B cell (primary cell): ENCODE data around the gene NPAT. TPM values are rescaled to one million over a fixed set of nuclear protein-coding genes. Genes with fewer than 3 reads are reported as not detected.

Source experiments
- ATAC-seq: fragments of 200-7000 bp; cut with Tn5 transposase; one replicate; pipeline ENCODE4 v1.10.0; 2021; ENCODE audit warnings: low read depth, mild to moderate bottlenecking, moderate number of reproducible peaks, moderate library complexity
- CTCF ChIA-PET: fragments of 350-600 bp; sonication (Branson Sonifier 250); formaldehyde crosslinking; loops from one replicate; lab custom pipeline; 2021; ENCODE audit warnings: antibody characterized with exemption, inconsistent platforms; lab: Charles Lee
- POLR2A ChIA-PET: fragments of 350-600 bp; sonication (Branson Sonifier 250); formaldehyde crosslinking; loops from one replicate; lab custom pipeline; 2021; ENCODE audit warnings: antibody characterized with exemption; lab: Charles Lee
- DNase-seq: peaks from one replicate; pipeline ENCODE4 v3.0.0; 2013
- H2AFZ ChIP-seq: 2 replicates; pipeline ENCODE4 v1.6.1; 2012; ENCODE audit warnings: mild to moderate bottlenecking, low read depth, low read length; ENCODE audit not compliant: insufficient read depth, poor library complexity, severe bottlenecking
- H3K27ac ChIP-seq, 2 donors: 1 replicate in 1 of 2; 2 replicates in 1 of 2; pipeline ENCODE4 v1.5.1; 2012 to 2013; ENCODE audit warnings: low read length in 2 of 2, mild to moderate bottlenecking in 2 of 2, moderate library complexity in 1 of 2
- H3K27me3 ChIP-seq, 4 experiments: fragments of 200-600 bp in 1 of 4; sonication (generic) in 1 of 4; replicated peaks in 1 of 4; 1 replicate in 2 of 4; 2 replicates in 2 of 4; pipeline versions ENCODE4 v1.6.1 to v1.7.0; 2013 to 2016; ENCODE audit warnings: low read length in 3 of 4, mild to moderate bottlenecking in 2 of 4, mixed read lengths in 1 of 4, moderate library complexity in 1 of 4; ENCODE audit not compliant: insufficient read depth in 4 of 4, control insufficient read depth in 3 of 4; ENCODE audit errors: control extremely low read depth in 1 of 4
- H3K36me3 ChIP-seq, 2 experiments: replicated peaks in 1 of 2; 1 replicate in 1 of 2; 2 replicates in 1 of 2; pipeline versions ENCODE4 v1.6.1 to v1.7.1; 2013; ENCODE audit warnings: low read length in 1 of 2; ENCODE audit not compliant: insufficient read depth in 2 of 2, control insufficient read depth in 1 of 2; ENCODE audit errors: control extremely low read depth in 1 of 2, extremely low read depth in 1 of 2
- H3K4me1 ChIP-seq, 2 donors: fragments of 200-600 bp in 1 of 2; sonication (generic) in 1 of 2; 1 replicate in 1 of 2; 2 replicates in 1 of 2; pipeline versions ENCODE4 v1.5.1 to v1.6.1; 2013 to 2017; ENCODE audit warnings: low read length in 2 of 2; ENCODE audit not compliant: control insufficient read depth in 2 of 2, insufficient read depth in 2 of 2
- H3K4me2 ChIP-seq: replicated peaks from 2 replicates; pipeline ENCODE3; 2012; ENCODE audit warnings: mild to moderate bottlenecking, low read depth, low read length; ENCODE audit not compliant: poor library complexity, severe bottlenecking
- H3K4me3 ChIP-seq, 5 experiments: fragments of 200-600 bp in 1 of 5; sonication (generic) in 1 of 5; 1 replicate in 3 of 5; 2 replicates in 2 of 5; pipeline versions ENCODE4 v1.5.1 to v1.7.0; 2011 to 2016; ENCODE audit warnings: low read length in 4 of 5, mild to moderate bottlenecking in 4 of 5, low read depth in 2 of 5, control low read depth in 1 of 5, moderate library complexity in 1 of 5; ENCODE audit not compliant: insufficient read depth in 1 of 5; ENCODE audit errors: control extremely low read depth in 1 of 5, extremely low read depth in 1 of 5
- H3K79me2 ChIP-seq: fragments of 200-600 bp; sonication (generic); one replicate; pipeline ENCODE4 v1.6.0; 2016; ENCODE audit warnings: low read length; ENCODE audit not compliant: control insufficient read depth, insufficient read depth
- H3K9ac ChIP-seq: fragments of 200-600 bp; sonication (generic); 2 replicates; pipeline ENCODE4 v1.6.1; 2017; ENCODE audit warnings: mild to moderate bottlenecking, low read length, moderate library complexity
- H3K9me3 ChIP-seq, 3 donors: one replicate each; pipeline versions ENCODE4 v1.6.1 to v1.7.1; 2013; ENCODE audit warnings: low read length in 2 of 3; ENCODE audit not compliant: control insufficient read depth in 2 of 3, insufficient read depth in 1 of 3; ENCODE audit errors: control extremely low read depth in 1 of 3
- H4K20me1 ChIP-seq: 2 replicates; pipeline ENCODE4 v1.6.0; 2012; ENCODE audit warnings: mild to moderate bottlenecking, low read length; ENCODE audit not compliant: insufficient read depth, control insufficient read depth, poor library complexity, severe bottlenecking
- H3K27ac Mint-ChIP-seq: one replicate; pipeline ENCODE4 v1.8.0; 2021; ENCODE audit warnings: mixed read lengths
- H3K27me3 Mint-ChIP-seq: one replicate; pipeline ENCODE4 v1.8.0; 2021; ENCODE audit warnings: mixed read lengths
- H3K4me1 Mint-ChIP-seq: one replicate; pipeline ENCODE4 v1.8.0; 2021; ENCODE audit warnings: mixed read lengths
- H3K4me3 Mint-ChIP-seq: one replicate; pipeline ENCODE4 v1.8.0; 2021; ENCODE audit warnings: mixed read lengths
- H3K9me3 Mint-ChIP-seq: one replicate; pipeline ENCODE4 v1.8.0; 2022; ENCODE audit warnings: mixed read lengths; ENCODE audit not compliant: insufficient read depth
- EZH2 ChIP-seq: IDR thresholded peaks from 2 replicates; pipeline ENCODE4 v1.6.1; 2012; ENCODE audit warnings: borderline replicate concordance, low read depth, mild to moderate bottlenecking, moderate library complexity, low read length; ENCODE audit not compliant: insufficient read depth, poor library complexity, severe bottlenecking
- WGBS: methylation state at CpG from one replicate; pipeline ENCODE4 v1.1.5; 2013; ENCODE audit warnings: missing lambda C conversion rate; ENCODE audit not compliant: insufficient coverage; 5-methylcytosine and 5-hydroxymethylcytosine counted together
- intact Hi-C: fragments of 100-400 bp; cut with micrococcal nuclease; formaldehyde crosslinking; loops from one replicate; pipeline ENCODE4 v1.10.0; 2022
- polyA plus RNA-seq: library from polyadenylated mRNA; depleted of rRNA; stranded (reverse); fragments of >200 nt; gene quantifications from 2 replicates; pipeline ENCODE4 v1.2.3, GENCODE V29; 2012
- total RNA-seq, 2 donors: library from RNA; stranded (reverse); fragments of 120-200 nt in 1 of 2; gene quantifications; 1 replicate in 1 of 2; 2 replicates in 1 of 2; pipeline versions ENCODE4 v1.2.3 to v1.2.4, GENCODE V29; 2013 to 2022
- TF ChIP-seq, protein P1 (sequence below): fragments of 200-600 bp; IDR thresholded peaks from one replicate; pipeline ENCODE4 v1.8.0; 2022; ENCODE audit warnings: antibody characterized with exemption, mild to moderate bottlenecking

NPAT gene
- total and polyA plus RNA-seq, 2 donors (not counting 1 experiment from before 2014, with no cell fraction given), result 8.8 to 51.7 TPM

DNA sequence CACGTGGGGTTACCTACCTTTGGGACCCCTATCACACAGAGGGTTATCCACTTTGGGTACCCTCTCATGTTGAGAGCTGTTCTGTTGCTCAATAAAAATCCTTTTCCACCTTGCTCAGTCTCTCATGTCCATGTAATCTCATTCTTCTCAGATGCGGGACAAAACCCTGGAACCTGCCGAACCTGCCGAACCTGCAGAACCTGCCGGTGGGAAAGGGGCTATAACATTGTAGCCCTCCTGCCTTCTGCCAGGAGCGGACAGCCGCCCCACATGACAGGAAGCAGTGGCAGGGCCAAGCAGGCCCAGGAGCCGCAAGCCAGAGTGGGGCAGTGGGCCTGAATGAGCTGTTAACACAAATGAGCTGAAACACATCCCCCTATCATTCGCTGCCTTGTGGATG is 18.1 kb downstream of the NPAT start:
- no peak overlapping the region for H3K9ac ChIP-seq
- peaks cover 55% of the 10 kb centered on the region for H4K20me1 ChIP-seq
- Mint-ChIP-seq H3K27ac (no peak overlapping the region), H3K9me3 (peaks cover 11% of the 10 kb centered on the region), H3K27me3 (no peaks in the 10 kb centered on the region), H3K4me3 (no peak overlapping the region), H3K4me1 (peaks cover 41% of the 10 kb centered on the region)
- peaks cover 97% of the 10 kb centered on the region for H3K79me2 ChIP-seq
- peaks cover 12 to 49% (median 42%) of the 10 kb centered on the region in 3 donors for H3K9me3 ChIP-seq
- H3K36me3 ChIP-seq, result peaks cover 23 to 77% of the 10 kb centered on the region in 2 experiments
- H3K4me2 ChIP-seq, result no peak overlapping the region
- no peak overlapping the region for H3K27ac ChIP-seq
- ATAC-seq, result no peak
- no peak overlapping the region for H2AFZ ChIP-seq
- TF ChIP-seq, protein P1, sequence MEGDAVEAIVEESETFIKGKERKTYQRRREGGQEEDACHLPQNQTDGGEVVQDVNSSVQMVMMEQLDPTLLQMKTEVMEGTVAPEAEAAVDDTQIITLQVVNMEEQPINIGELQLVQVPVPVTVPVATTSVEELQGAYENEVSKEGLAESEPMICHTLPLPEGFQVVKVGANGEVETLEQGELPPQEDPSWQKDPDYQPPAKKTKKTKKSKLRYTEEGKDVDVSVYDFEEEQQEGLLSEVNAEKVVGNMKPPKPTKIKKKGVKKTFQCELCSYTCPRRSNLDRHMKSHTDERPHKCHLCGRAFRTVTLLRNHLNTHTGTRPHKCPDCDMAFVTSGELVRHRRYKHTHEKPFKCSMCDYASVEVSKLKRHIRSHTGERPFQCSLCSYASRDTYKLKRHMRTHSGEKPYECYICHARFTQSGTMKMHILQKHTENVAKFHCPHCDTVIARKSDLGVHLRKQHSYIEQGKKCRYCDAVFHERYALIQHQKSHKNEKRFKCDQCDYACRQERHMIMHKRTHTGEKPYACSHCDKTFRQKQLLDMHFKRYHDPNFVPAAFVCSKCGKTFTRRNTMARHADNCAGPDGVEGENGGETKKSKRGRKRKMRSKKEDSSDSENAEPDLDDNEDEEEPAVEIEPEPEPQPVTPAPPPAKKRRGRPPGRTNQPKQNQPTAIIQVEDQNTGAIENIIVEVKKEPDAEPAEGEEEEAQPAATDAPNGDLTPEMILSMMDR, result no peak
- TF ChIP-seq EZH2, result no peak
- WGBS, result 93% methylated on average over 8 of the region's 9 CpGs
- intact Hi-C loops, result loop anchor here (5.0 kb wide), 1 partner anchor 42 kb away; no protein-coding TSS in a partner anchor
- ChIA-PET CTCF (no interaction called here), POLR2A (no interaction called here)
- no peak overlapping the region for H3K4me3 ChIP-seq
- peaks cover 14 to 19% of the 10 kb centered on the region in 2 donors for H3K4me1 ChIP-seq
- no peak for DNase-seq
- H3K27me3 ChIP-seq, result no peaks in the 10 kb centered on the region

DNA sequence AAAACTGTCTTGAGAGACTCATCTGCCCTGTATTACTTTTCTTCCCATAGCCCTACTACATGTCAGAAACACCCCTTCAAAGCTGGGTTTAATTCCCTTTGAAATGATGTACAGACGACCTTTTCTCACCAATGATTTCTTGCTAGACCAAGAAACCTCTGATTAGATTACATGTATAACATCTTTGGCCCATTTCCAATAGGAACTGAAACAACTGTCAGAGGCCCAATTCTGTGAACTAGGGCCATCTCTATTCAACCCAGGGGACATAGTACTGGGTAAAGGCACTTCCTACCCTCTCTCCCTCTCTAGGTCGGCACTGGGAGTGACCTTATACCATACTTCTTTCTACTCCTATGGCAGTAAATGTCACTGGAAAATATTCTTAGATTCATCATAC is 19.4 kb downstream of the NPAT start:
- peak; percentile 31 for ATAC-seq
- H3K27me3 ChIP-seq, result no peaks in the 10 kb centered on the region
- no peak for DNase-seq
- H3K4me1 ChIP-seq, result peaks cover 14 to 19% of the 10 kb centered on the region in 2 donors
- POLR2A ChIA-PET, result no interaction called here
- peak overlapping the region in 1 of 2 donors; percentile 8 for H3K27ac ChIP-seq
- intact Hi-C loops, result loop anchor here (5.0 kb wide), 1 partner anchor 41 kb away; no protein-coding TSS in a partner anchor
- no peak overlapping the region for H3K4me2 ChIP-seq
- peaks cover 60% of the 10 kb centered on the region for H4K20me1 ChIP-seq
- Mint-ChIP-seq H3K4me3 (no peak overlapping the region), H3K27me3 (no peaks in the 10 kb centered on the region), H3K4me1 (peaks cover 42% of the 10 kb centered on the region), H3K27ac (no peak overlapping the region), H3K9me3 (peaks cover 11% of the 10 kb centered on the region)
- WGBS, result no CpG with 5 or more reads among the region's 2 CpGs
- H3K9me3 ChIP-seq, result peaks cover 12 to 49% (median 42%) of the 10 kb centered on the region in 3 donors
- H3K4me3 ChIP-seq, result no peak overlapping the region
- H2AFZ ChIP-seq, result no peak overlapping the region
- no peak overlapping the region for H3K9ac ChIP-seq
- TF ChIP-seq, protein P1, result no peak
- TF ChIP-seq EZH2, result no peak
- peaks cover 25 to 76% of the 10 kb centered on the region in 2 experiments for H3K36me3 ChIP-seq
- peaks cover 97% of the 10 kb centered on the region for H3K79me2 ChIP-seq
- CTCF ChIA-PET, result interaction anchor here (0.5 kb wide), 1 partner anchor 399 kb away, joined by 4 read pairs; no protein-coding TSS in a partner anchor
